ENCODE results near the gene GPR87. TPM values are rescaled to one million over a fixed set of nuclear protein-coding genes. Genes with fewer than 3 reads are reported as not detected.

GPR87 gene
- total RNA-seq, 1 experiment from 2014 or later, result 1.2 TPM

GRCh38 chr3:151322511-151322910 lies 5.9 kb upstream of the GPR87 start:
- CTCF ChIA-PET, result interaction anchor here (1.6 kb wide), 1 partner anchor 154 kb away, joined by 3 read pairs; no protein-coding TSS in a partner anchor
- Mint-ChIP-seq H3K36me3 (ENCODE audit: insufficient read depth, unreplicated experiment) (no peaks in the 10 kb centered on the region), H3K27me3 (ENCODE audit: unreplicated experiment) (no peaks in the 10 kb centered on the region), H3K4me3 (ENCODE audit: low read depth, unreplicated experiment) (no peak overlapping the region), H3K27ac (ENCODE audit: unreplicated experiment) (no peak overlapping the region), H3K9me3 (ENCODE audit: low read depth, unreplicated experiment) (peaks cover 6% of the 10 kb centered on the region), H3K4me1 (ENCODE audit: low read depth, unreplicated experiment) (peaks cover 14% of the 10 kb centered on the region)
- no peak for TF ChIP-seq CTCF (IDR thresholded peaks at IDR 0.05; ENCODE audit: unreplicated experiment)
- no peak for DNase-seq
- intact Hi-C loops (cut with micrococcal nuclease; ENCODE audit: unreplicated experiment), result no loop called here
- no TSS peak for BruUV-seq (replicated peaks)

GRCh38 chr3:151321526-151321925 lies 4.9 kb upstream of the GPR87 start:
- Mint-ChIP-seq H3K27ac (ENCODE audit: unreplicated experiment) (no peak overlapping the region), H3K4me1 (ENCODE audit: low read depth, unreplicated experiment) (peaks cover 17% of the 10 kb centered on the region), H3K27me3 (ENCODE audit: unreplicated experiment) (no peaks in the 10 kb centered on the region), H3K4me3 (ENCODE audit: low read depth, unreplicated experiment) (no peak overlapping the region), H3K9me3 (ENCODE audit: low read depth, unreplicated experiment) (peaks cover 6% of the 10 kb centered on the region), H3K36me3 (ENCODE audit: insufficient read depth, unreplicated experiment) (no peaks in the 10 kb centered on the region)
- no peak for DNase-seq
- intact Hi-C loops (cut with micrococcal nuclease; ENCODE audit: unreplicated experiment), result no loop called here
- BruUV-seq (replicated peaks), result no TSS peak
- CTCF ChIA-PET, result interaction anchor here (1.6 kb wide), 1 partner anchor 153 kb away, joined by 3 read pairs; no protein-coding TSS in a partner anchor
- no peak for TF ChIP-seq CTCF (IDR thresholded peaks at IDR 0.05; ENCODE audit: unreplicated experiment)

- no peak overlapping the region for H3K4me3 Mint-ChIP-seq (ENCODE audit: low read depth, unreplicated experiment)
- DNase-seq, result no peak
- intact Hi-C loops (cut with micrococcal nuclease; ENCODE audit: unreplicated experiment), result no loop called here
- BruUV-seq (replicated peaks), result no TSS peak
- CTCF ChIA-PET, result no interaction called here
- H3K27me3 Mint-ChIP-seq (ENCODE audit: unreplicated experiment), result no peaks in the 10 kb centered on the region
- H3K4me1 Mint-ChIP-seq (ENCODE audit: low read depth, unreplicated experiment), result peaks cover 31% of the 10 kb centered on the region
- H3K9me3 Mint-ChIP-seq (ENCODE audit: low read depth, unreplicated experiment), result peaks cover 6% of the 10 kb centered on the region
- H3K27ac Mint-ChIP-seq (ENCODE audit: unreplicated experiment), result no peak overlapping the region
- H3K36me3 Mint-ChIP-seq (ENCODE audit: insufficient read depth, unreplicated experiment), result no peaks in the 10 kb centered on the region
- no peak for TF ChIP-seq CTCF (IDR thresholded peaks at IDR 0.05; ENCODE audit: unreplicated experiment)
Measured at GRCh38 chr3:151320131-151320530, 3.5 kb upstream of the GPR87 start.

- DNase-seq, result no peak
- intact Hi-C loops (cut with micrococcal nuclease; ENCODE audit: unreplicated experiment), result no loop called here
- Mint-ChIP-seq H3K4me3 (ENCODE audit: low read depth, unreplicated experiment) (no peak overlapping the region), H3K36me3 (ENCODE audit: insufficient read depth, unreplicated experiment) (no peaks in the 10 kb centered on the region), H3K27ac (ENCODE audit: unreplicated experiment) (no peak overlapping the region), H3K27me3 (ENCODE audit: unreplicated experiment) (no peaks in the 10 kb centered on the region), H3K4me1 (ENCODE audit: low read depth, unreplicated experiment) (peaks cover 36% of the 10 kb centered on the region), H3K9me3 (ENCODE audit: low read depth, unreplicated experiment) (peaks cover 6% of the 10 kb centered on the region)
- TF ChIP-seq CTCF (IDR thresholded peaks at IDR 0.05; ENCODE audit: unreplicated experiment), result no peak
- no TSS peak for BruUV-seq (replicated peaks)
- CTCF ChIA-PET, result no interaction called here
Measured at GRCh38 chr3:151319628-151320027, 3.0 kb upstream of the GPR87 start.
